AG04449 (cell line): ENCODE measurements around the gene SNU13.
"Not testable (repeated sequence)": the region's sequence is repeated elsewhere in the genome, so short reads cannot be mapped to it uniquely, and the experiment has no call there.

Source experiments
- CTCF ChIA-PET: fragments of 350-600 bp; formaldehyde crosslinking; extraction: SDS; loops from one replicate; lab custom pipeline; 2021; ENCODE audit warnings: antibody characterized with exemption; lab: Yijun Ruan, JAX
- POLR2A ChIA-PET: fragments of 400-600, 350-600 bp; formaldehyde crosslinking; extraction: SDS; loops from one replicate; lab custom pipeline; 2020; ENCODE audit warnings: antibody characterized with exemption, inconsistent platforms; lab: Yijun Ruan, JAX
- DNase-seq: peaks from one replicate; pipeline ENCODE4 v3.0.0-alpha.2; 2010; ENCODE audit warnings: low read depth, low spot score
- H3K4me3 ChIP-seq: 2 replicates; pipeline ENCODE4 v1.5.1; 2011; ENCODE audit warnings: low read depth, mild to moderate bottlenecking, control low read depth, low read length
- TF ChIP-seq, protein P1 (sequence below): IDR thresholded peaks from one replicate; pipeline ENCODE4 v1.5.1; 2011; ENCODE audit warnings: mild to moderate bottlenecking, moderate library complexity, low read length, control low read depth, inconsistent platforms; ENCODE audit not compliant: insufficient read depth; ENCODE audit errors: missing control alignments

The SNU13 gene

GRCh38 chr22:41688365-41689211 is at the start of gene SNU13:
SNU13 (minus strand) TSS chr22:41688867; CDS start chr22:41688796, 71 bp downstream.
- TF ChIP-seq, protein P1, sequence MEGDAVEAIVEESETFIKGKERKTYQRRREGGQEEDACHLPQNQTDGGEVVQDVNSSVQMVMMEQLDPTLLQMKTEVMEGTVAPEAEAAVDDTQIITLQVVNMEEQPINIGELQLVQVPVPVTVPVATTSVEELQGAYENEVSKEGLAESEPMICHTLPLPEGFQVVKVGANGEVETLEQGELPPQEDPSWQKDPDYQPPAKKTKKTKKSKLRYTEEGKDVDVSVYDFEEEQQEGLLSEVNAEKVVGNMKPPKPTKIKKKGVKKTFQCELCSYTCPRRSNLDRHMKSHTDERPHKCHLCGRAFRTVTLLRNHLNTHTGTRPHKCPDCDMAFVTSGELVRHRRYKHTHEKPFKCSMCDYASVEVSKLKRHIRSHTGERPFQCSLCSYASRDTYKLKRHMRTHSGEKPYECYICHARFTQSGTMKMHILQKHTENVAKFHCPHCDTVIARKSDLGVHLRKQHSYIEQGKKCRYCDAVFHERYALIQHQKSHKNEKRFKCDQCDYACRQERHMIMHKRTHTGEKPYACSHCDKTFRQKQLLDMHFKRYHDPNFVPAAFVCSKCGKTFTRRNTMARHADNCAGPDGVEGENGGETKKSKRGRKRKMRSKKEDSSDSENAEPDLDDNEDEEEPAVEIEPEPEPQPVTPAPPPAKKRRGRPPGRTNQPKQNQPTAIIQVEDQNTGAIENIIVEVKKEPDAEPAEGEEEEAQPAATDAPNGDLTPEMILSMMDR, result no peak
- CTCF ChIA-PET, result interaction anchor here (0.9 to 5.5 kb wide), 7 partner anchors 9 to 255 kb away, joined by 3 to 91 read pairs (median 3); partner anchors contain the start of gene MEI1
- DNase-seq, result peak; percentile 33
- POLR2A ChIA-PET, result interaction anchor here (1.0 to 2.7 kb wide), 2 partner anchors 9 to 22 kb away, joined by 5 to 7 read pairs; no protein-coding TSS in a partner anchor
- H3K4me3 ChIP-seq, result peak within 1 kb of the TSS; percentile 86

DNA sequence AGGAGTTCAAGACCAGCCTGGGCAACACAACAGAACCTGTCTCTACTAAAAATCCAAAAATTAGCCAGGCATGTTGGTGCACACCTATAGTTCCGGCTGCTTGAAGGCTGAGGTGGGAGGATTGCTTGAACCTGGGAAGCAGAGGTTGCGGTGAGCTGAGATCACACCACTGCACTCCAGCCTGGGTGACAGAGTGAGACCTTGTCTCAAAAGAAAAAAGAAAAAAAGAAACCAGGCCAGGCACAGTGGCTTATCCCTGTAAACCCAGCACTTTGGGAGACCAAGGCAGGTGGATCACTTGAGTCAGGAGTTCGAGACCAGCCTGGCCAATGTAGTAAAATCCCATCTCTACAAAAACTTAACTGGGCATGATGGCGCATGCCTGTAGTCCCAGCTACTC is 44.6 kb upstream of the SNU13 start:
- DNase-seq, H3K4me3 ChIP-seq, POLR2A ChIA-PET: not testable (repeated sequence)
- CTCF ChIA-PET, result interaction anchor here (1.0 to 3.9 kb wide), 3 partner anchors 13 to 208 kb away, joined by 3 to 27 read pairs (median 9); no protein-coding TSS in a partner anchor

- TF ChIP-seq, protein P1, result no peak
- no peak overlapping the region for H3K4me3 ChIP-seq
- ChIA-PET CTCF (interaction anchor here (1.0 to 3.9 kb wide), 4 partner anchors 14 to 209 kb away, joined by 3 to 27 read pairs (median 6); no protein-coding TSS in a partner anchor), POLR2A (no interaction called here)
- no peak for DNase-seq
Measured at GRCh38 chr22:41732096-41732772, 43.6 kb upstream of the SNU13 start.

DNA sequence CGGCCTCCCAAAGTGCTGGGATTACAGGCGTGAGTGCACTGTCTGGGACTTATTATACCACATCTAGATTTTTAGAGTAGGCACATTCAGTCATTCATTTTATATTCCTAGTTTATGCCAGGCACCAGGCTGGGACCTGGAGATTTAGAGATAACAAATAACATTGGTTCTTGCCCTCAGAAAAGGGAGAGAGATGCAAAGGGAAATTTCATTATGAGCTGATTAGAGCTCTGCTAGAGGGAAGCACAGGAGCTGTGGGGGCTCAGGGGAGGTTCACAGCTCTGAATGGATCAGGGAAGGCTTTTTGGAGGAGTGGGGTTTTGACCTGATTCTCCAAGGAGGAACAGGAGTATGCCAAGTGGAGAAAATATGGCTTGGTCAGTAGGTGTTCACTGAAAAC is 42.9 kb upstream of the SNU13 start:
- CTCF ChIA-PET, result interaction anchor here (1.0 to 3.9 kb wide), 2 partner anchors 14 to 35 kb away, joined by 4 to 27 read pairs; no protein-coding TSS in a partner anchor
- TF ChIP-seq, protein P1, result no peak
- H3K4me3 ChIP-seq, result no peak overlapping the region
- DNase-seq, result no peak
- POLR2A ChIA-PET, result no interaction called here

DNA sequence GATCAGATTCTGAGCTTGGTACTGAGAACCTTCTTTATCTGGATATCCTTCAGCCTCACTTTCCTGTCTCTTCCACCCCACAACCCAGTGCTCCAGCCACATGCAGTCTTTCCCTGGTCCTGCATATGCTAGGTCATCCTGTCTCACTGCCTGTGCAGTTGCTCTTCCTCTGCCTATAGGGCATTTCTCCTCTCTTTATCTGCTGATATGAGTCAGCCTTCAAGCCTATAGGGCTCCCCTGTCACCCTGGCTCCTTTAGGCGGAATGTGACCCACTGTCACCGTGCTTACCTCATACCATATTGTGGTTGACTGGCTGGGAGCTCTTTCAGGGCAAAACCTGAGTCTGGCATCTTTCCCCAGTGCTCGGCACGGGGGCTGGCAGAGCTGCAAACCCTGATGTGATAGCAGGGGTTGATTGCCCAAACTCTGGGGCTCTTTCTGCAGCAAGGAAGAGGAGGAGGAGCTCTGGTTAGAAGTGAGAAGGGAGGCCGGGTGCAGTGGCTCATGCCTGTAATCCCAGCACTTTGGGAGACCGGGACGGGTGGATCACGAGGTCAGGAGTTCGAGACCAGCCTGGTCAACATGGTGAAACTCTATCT is 36.9 kb upstream of the SNU13 start:
- TF ChIP-seq, protein P1, result no peak
- POLR2A ChIA-PET, result no interaction called here
- CTCF ChIA-PET, result interaction anchor here (1.3 to 4.0 kb wide), 3 partner anchors 21 to 215 kb away, joined by 4 to 29 read pairs (median 23); partner anchors contain the start of gene MEI1

DNA sequence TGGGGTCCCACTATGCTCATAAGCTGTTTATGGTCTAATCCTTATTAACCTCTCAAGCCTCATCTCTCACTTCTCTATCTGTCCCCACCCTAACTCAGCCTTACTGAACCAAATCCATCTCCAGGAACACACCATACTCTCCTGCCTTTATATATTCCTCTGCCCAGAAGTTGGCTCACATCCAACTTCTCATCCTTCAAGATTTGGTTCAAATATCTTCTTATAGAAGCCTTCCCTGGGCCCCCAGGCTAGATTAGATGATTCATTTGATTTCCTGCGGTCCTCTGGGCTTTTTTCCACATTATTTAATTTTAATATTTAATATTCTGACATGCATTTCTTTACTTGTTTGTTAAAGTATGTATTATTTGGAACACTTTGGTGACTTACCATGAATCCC is 33.8 kb upstream of the SNU13 start:
- no peak overlapping the region for H3K4me3 ChIP-seq

More for the DNA sequence above, 36.9 kb upstream of the SNU13 start:
- no peak for DNase-seq
- no peak overlapping the region for H3K4me3 ChIP-seq

More for the DNA sequence above, 33.8 kb upstream of the SNU13 start:
- POLR2A ChIA-PET, result no interaction called here
- CTCF ChIA-PET, result interaction anchor here (0.7 to 1.1 kb wide), 3 partner anchors 24 to 218 kb away, joined by 3 to 4 read pairs (median 4); no protein-coding TSS in a partner anchor
- no peak for DNase-seq
- TF ChIP-seq, protein P1, result no peak
